Progenitor cell of endocrine pancreas (in vitro differentiated cells): ENCODE measurements around the gene IFI30. TPM values are rescaled to one million over a fixed set of nuclear protein-coding genes. Genes with fewer than 3 reads are reported as not detected.

Source experiments
- DNase-seq: peaks from one replicate; pipeline ENCODE4 v3.0.0; 2021; ENCODE audit warnings: low spot score; ENCODE audit not compliant: unreplicated experiment
- H3K27ac Mint-ChIP-seq: 2 replicates; pipeline ENCODE4 v1.8.0; 2021; ENCODE audit warnings: mild to moderate bottlenecking, moderate library complexity, mixed read lengths
- H3K27me3 Mint-ChIP-seq: 2 replicates; pipeline ENCODE4 v1.8.0; 2021; ENCODE audit warnings: mixed read lengths
- H3K36me3 Mint-ChIP-seq: 2 replicates; pipeline ENCODE4 v1.8.0; 2022; ENCODE audit warnings: mixed read lengths; ENCODE audit not compliant: insufficient read depth
- H3K4me1 Mint-ChIP-seq: 2 replicates; pipeline ENCODE4 v1.8.0; 2021; ENCODE audit warnings: low read depth, mixed read lengths
- H3K4me3 Mint-ChIP-seq: 2 replicates; pipeline ENCODE4 v1.8.0; 2021; ENCODE audit warnings: low read depth, mild to moderate bottlenecking, moderate library complexity, mixed read lengths
- H3K9me3 Mint-ChIP-seq: 2 replicates; pipeline ENCODE4 v1.8.0; 2021; ENCODE audit warnings: low read depth, mixed read lengths
- CTCF ChIP-seq: fragments of 200-600 bp; sonication (generic); IDR thresholded peaks from one replicate; pipeline ENCODE4 v1.5.0; 2021; ENCODE audit warnings: antibody characterized with exemption, mild to moderate bottlenecking; ENCODE audit not compliant: unreplicated experiment
- long read RNA-seq: library from polyadenylated mRNA; unstranded; transcript quantifications from one replicate; pipeline ENCODE4 v2.0.0, GENCODE V29; 2020
- total RNA-seq: library from RNA; stranded (reverse); gene quantifications from 2 replicates; pipeline ENCODE4 v1.2.1, GENCODE V29; 2021

The IFI30 gene
- total RNA-seq = not detected in 2 replicates
- long read RNA-seq = 0 reads

DNA sequence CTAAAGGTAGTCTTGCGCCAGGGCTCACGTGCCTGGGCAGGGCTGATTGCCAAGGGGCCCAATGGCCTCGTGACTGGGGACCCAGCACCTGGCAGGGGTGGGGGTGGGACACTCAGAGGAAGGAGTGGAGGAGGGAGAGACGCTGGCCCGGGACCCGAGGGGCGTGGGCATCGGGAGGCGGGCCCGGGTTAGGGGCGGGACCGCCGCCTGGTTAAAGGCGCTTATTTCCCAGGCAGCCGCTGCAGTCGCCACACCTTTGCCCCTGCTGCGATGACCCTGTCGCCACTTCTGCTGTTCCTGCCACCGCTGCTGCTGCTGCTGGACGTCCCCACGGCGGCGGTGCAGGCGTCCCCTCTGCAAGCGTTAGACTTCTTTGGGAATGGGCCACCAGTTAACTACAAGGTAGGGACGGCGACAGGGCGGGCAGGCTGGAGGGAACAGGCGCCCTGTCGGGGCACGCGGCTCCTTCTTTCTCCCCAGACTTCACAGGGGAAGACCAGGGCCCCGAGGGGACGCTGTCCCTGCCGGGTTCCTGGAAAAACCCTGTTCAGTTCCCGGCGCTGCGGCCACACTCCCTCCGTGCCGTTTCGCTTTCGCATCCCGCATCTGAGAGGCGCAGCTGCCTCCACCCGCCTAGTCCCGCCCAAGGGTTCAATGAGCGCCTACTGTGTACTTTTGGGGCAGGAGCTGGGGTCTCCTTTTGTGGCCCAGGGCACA lies at the start of gene IFI30:
Gene IFI30 (plus strand): TSS at position 242 of the 717 bp plus-strand sequence. CDS start 29 bp downstream, at position 271.
- Mint-ChIP-seq H3K9me3 (no peaks in the 10 kb centered on the region), H3K4me1 (no peaks in the 10 kb centered on the region), H3K27me3 (peaks cover 22% of the 10 kb centered on the region), H3K36me3 (peaks cover 12% of the 10 kb centered on the region), H3K4me3 (peak within 1 kb of the TSS; percentile 38), H3K27ac (no peak within 1 kb of the TSS)
- no peak for TF ChIP-seq CTCF
- no peak for DNase-seq

GRCh38 chr19:18123819-18124218 lies 49.8 kb upstream of the IFI30 start:
- Mint-ChIP-seq H3K4me1 (peaks cover 1% of the 10 kb centered on the region), H3K27me3 (no peaks in the 10 kb centered on the region), H3K4me3 (no peak overlapping the region), H3K27ac (no peak overlapping the region), H3K36me3 (peaks cover 10% of the 10 kb centered on the region), H3K9me3 (no peaks in the 10 kb centered on the region)
- TF ChIP-seq CTCF = no peak
- no peak for DNase-seq

- H3K36me3 Mint-ChIP-seq = peaks cover 12% of the 10 kb centered on the region
- no peak for TF ChIP-seq CTCF
- H3K4me3 Mint-ChIP-seq = no peak overlapping the region
- no peaks in the 10 kb centered on the region for H3K9me3 Mint-ChIP-seq
- no peak for DNase-seq
- no peaks in the 10 kb centered on the region for H3K27me3 Mint-ChIP-seq
- no peaks in the 10 kb centered on the region for H3K4me1 Mint-ChIP-seq
- no peak overlapping the region for H3K27ac Mint-ChIP-seq
Measured at GRCh38 chr19:18126097-18126496, 47.5 kb upstream of the IFI30 start.

GRCh38 chr19:18128044-18128443 lies 45.6 kb upstream of the IFI30 start:
- Mint-ChIP-seq H3K27me3 (no peaks in the 10 kb centered on the region), H3K4me3 (no peak overlapping the region), H3K4me1 (no peaks in the 10 kb centered on the region), H3K27ac (no peak overlapping the region), H3K9me3 (no peaks in the 10 kb centered on the region), H3K36me3 (peaks cover 20% of the 10 kb centered on the region)
- no peak for TF ChIP-seq CTCF
- DNase-seq = no peak

GRCh38 chr19:18128805-18129204 lies 44.8 kb upstream of the IFI30 start:
- Mint-ChIP-seq H3K27me3 (no peaks in the 10 kb centered on the region), H3K4me1 (no peaks in the 10 kb centered on the region), H3K4me3 (no peak overlapping the region), H3K9me3 (no peaks in the 10 kb centered on the region), H3K36me3 (peaks cover 18% of the 10 kb centered on the region), H3K27ac (no peak overlapping the region)
- DNase-seq = no peak
- no peak for TF ChIP-seq CTCF
